ENCODE results near the gene CSNK1E. TPM values are rescaled to one million over a fixed set of nuclear protein-coding genes. Genes with fewer than 3 reads are reported as not detected.

CSNK1E gene
- total and polyA plus RNA-seq, 9 of the 15 experiments (the other 6 are each of a cell fraction or from before 2014, with no cell fraction given), result 2.7 to 70.0 (median 41.3) TPM

- TF ChIP-seq, protein P1, sequence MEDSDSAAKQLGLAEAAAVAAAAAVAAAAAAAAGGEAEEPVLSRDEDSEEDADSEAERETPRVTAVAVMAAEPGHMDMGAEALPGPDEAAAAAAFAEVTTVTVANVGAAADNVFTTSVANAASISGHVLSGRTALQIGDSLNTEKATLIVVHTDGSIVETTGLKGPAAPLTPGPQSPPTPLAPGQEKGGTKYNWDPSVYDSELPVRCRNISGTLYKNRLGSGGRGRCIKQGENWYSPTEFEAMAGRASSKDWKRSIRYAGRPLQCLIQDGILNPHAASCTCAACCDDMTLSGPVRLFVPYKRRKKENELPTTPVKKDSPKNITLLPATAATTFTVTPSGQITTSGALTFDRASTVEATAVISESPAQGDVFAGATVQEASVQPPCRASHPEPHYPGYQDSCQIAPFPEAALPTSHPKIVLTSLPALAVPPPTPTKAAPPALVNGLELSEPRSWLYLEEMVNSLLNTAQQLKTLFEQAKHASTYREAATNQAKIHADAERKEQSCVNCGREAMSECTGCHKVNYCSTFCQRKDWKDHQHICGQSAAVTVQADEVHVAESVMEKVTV (CRISPR knock-in tag; IDR thresholded peaks at IDR 0.05), result no peak
- TF ChIP-seq TCFL5 (CRISPR knock-in tag; conservative IDR thresholded peaks at IDR 0.05) (no peak), E2F8 (IDR thresholded peaks at IDR 0.05; ENCODE audit: low read depth, partially characterized antibody) (no peak), ZHX1 (conservative IDR thresholded peaks at IDR 0.05; ENCODE audit: low read length) (no peak), ATF6 (CRISPR knock-in tag; IDR thresholded peaks at IDR 0.05) (no peak), SREBF1 (IDR thresholded peaks at IDR 0.05; ENCODE audit: borderline replicate concordance, low read depth, low read length) (no peak), ARID1B (IDR thresholded peaks at IDR 0.05) (no peak), ATF1 (CRISPR knock-in tag; IDR thresholded peaks at IDR 0.05) (no peak), ATF1 (tag; IDR thresholded peaks at IDR 0.05) (no peak), HEY1 (CRISPR knock-in tag; IDR thresholded peaks at IDR 0.05; ENCODE audit: borderline replicate concordance) (no peak)
- TF ChIP-seq, protein P2, sequence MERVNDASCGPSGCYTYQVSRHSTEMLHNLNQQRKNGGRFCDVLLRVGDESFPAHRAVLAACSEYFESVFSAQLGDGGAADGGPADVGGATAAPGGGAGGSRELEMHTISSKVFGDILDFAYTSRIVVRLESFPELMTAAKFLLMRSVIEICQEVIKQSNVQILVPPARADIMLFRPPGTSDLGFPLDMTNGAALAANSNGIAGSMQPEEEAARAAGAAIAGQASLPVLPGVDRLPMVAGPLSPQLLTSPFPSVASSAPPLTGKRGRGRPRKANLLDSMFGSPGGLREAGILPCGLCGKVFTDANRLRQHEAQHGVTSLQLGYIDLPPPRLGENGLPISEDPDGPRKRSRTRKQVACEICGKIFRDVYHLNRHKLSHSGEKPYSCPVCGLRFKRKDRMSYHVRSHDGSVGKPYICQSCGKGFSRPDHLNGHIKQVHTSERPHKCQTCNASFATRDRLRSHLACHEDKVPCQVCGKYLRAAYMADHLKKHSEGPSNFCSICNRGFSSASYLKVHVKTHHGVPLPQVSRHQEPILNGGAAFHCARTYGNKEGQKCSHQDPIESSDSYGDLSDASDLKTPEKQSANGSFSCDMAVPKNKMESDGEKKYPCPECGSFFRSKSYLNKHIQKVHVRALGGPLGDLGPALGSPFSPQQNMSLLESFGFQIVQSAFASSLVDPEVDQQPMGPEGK (CRISPR knock-in tag; IDR thresholded peaks at IDR 0.05; ENCODE audit: borderline replicate concordance), result no peak
Observed at GRCh38 chr22:38249803-38250642, 67.2 kb downstream of the CSNK1E start (continued).
